Measurements from ENCODE around the gene HOOK1.
"Not testable (repeated sequence)": the region's sequence is repeated elsewhere in the genome, so short reads cannot be mapped to it uniquely, and the experiment has no call there.

HOOK1 gene

DNA sequence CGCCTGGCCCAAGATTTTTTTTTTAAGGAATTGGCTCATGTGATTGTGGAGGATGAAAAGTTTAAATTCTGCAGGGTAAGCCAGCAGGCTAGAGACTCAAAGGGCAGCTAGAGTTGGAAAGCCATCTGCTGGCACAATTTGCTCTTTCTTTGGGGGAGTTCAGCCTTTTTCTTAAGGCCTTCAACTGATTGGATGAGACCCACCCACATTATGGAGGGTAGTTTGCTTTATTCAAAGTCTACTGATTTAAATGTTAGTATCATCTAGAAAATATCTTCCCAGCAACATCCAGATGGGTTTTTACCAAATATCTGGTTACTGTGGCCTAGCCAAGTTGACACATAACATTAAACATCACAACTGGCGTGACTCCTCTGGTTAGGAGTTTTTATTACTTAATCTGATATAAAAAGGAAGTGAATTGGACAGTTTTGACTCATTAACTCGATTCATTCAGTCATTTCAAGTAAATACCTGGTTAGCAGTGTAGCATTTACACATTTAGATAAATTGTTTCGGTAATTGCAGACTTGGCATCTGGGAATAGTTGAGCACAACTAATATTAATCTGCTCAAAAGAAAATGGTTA is 12.4 kb downstream of the HOOK1 start:
- no peak for DNase-seq

DNA sequence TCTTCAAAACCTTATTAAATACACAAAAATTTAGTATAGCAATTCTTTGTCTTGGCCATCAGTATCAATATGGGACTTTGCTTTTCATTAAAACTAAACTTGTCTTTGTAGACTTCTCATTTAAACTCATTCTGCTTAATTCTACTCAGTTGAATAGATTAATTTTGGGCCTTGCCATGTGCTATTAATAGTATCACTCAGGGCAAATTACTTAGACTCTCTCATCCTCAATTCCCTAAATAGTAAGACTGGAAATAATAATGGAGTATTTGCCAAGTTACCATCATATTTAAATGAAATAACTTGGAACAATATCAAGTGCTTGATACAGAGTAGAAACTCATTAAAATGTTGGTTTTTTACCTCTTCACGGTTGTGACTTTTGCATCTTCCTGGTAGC is 13.4 kb downstream of the HOOK1 start:
- no peak for DNase-seq

DNA sequence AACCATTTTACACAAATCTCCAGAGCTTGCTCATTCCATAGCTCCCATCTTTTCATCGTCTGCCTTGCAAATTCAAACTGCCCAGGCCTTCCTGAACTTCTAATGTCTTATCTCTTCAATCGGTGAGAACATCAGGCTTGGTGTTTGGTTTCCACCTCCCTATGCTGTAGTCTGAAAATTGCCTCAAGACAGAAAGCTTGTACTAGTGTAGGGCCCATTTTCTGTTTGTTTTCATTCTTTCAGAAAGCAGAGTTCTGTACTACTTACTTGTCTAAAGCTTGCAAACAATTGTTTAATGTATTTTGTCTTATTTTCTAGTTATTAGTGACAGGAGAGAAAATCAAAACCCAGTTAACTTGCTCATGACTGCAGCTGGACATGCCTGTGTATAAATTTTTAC is 16.8 kb downstream of the HOOK1 start:
- DNase-seq: no peak

DNA sequence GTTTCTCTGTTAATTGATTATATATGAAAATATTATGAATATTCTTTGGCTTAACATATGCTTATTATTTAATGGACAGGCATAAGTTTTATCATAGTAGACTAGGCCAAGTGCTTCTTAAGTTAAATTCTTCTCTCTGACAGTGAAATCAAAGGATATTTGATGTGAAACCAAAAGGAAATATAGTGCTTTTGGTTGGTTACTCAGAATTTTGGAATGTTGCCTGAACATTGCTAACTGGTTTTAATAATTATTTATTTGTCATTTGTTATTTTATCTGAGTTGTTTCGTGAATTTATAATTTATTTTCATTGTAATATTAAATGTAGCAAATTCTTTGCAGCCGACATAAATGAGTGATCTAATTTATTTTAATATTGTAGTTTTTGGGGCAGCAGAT is 18.3 kb downstream of the HOOK1 start:
- DNase-seq: no peak

DNA sequence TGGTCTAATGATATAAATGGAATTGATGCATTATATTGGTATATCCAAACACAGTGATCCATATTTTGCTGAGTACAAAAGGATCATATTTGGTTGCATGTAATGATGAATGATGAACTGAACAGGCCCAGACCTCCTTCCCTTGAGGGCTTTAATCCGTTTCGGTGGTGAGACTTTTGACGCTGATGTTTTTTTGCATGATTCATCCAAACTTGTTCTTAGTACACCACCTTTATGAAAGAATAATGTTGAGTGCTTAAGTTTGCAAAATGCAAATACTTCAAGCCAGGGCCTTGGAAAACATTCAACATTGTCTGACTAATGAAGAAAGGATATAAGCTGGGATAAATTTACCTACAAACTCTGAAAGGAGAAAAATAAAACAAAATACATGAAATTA is 19.2 kb downstream of the HOOK1 start:
- no peak for DNase-seq

DNA sequence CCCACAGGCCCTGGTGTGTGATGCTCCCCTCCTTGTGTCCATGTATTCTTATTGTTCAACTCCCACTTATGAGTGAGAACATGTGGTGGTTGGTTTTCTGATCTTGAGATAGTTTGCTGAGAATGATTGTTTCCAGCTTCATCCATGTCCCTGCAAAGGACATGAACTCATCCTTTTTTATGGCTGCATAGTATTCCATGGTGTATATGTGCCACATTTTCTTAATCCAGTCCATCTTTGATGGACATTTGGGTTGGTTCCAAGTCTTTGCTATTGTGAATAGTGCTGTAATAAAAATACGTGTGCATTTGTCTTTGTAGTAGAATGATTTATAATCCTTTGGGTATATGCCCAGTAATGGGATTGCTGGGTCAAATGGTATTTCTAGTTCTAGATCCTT is 23.1 kb downstream of the HOOK1 start:
- DNase-seq: not testable (repeated sequence)

DNA sequence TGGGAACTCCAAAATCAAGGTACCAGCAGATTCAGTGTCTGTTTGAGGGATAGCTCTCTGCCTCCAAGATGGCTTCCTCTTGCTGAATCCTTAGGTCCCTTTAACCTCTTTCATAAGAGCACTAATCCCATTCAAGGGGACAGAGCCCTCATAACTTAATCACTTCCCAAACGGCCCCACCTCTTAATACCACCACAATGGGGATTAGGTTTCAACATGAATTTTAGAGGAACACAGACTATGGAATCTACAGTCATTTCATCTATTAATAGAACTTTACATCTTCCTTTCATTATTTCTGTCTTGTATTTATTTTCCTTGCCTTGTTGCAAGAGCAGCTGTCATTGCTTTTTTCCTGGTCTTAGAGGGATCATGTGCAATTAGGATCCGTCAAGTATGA is 30.3 kb downstream of the HOOK1 start:
- no peak for DNase-seq

DNA sequence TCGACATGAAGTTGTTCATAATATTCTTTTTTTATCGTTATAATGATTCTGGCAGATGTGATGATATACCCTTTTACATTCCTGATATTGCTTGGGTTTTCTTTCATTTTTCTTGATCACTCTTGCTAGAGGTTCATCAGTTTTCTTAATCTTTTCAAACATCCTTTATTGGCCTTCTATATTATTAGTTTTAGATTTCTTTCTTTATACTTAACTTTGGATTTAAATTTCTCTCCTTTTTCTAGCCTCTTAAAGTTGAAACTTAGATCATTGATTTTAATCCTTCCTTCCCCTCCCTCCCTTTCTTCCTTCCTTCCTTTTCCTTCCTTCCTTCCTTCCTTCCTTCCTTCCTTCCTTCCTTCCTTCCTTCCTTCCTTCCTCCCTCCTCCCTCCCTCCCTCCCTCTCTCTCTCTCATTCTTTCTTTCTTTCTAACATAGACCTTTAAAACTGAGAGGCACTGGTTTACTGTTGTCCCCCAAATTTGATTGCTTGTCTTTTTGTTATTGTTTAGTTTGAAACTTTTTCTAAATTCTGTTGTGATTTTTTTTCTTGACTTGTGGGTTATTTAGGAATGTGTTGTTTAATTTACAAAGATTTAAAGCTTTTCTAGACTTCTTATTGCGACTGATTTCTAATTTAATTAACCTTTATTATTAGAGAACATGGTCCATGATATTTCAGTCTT is 31.6 kb downstream of the HOOK1 start:
- no peak for DNase-seq

DNA sequence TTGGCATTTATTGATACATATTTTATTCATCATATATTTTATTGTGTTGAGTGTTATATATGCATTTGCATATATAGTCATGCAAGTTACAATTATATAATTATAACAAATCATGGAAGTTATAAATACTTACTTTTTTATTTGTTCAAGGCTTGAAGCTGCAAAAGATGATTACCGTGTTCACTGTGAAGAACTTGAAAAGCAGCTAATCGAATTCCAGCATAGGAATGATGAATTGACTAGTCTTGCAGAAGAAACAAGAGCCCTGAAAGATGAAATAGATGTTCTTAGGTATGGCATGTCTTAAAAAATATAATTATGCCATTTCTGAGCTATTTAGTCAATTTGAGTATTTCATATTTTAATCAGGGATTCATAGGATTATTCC is 32.1 kb downstream of the HOOK1 start:
- no peak for DNase-seq

DNA sequence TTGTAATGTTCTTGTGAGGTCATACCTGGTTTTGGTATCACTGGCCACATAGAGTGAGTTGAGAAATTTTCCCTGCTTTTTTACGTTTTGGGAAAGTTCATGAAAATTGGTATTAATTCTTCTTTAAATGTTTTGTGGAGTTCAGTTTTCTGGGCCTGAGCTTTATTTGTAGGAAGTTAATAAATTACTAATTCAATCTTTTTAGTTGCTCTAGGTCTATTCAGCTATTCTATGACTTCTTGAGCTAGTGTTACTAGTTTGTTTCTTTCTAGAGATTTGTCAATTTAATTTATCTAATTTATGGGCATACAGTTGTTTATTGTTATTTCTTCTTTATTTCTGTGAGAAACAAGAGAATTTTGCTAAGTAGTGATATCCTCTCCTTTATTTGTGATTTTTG is 37.4 kb downstream of the HOOK1 start:
- DNase-seq: no peak

DNA sequence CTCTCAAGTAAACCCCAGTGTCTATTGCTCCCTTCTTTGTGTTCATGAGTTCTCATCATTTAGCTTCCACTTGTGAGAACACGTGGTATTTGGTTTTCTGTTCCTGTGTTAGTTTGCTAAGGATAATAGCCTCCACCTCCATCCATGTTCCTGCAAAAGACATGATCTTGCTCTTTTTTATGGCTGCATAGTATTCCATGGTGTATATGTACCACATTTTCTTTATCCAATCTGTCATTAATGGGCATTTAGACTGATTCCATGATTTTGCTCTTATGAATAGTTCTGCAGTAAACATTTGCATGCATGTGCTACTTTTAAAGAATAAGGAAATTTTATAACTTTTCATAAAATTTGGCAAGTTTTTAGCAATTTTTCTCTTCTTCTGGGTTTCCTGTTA is 40.5 kb downstream of the HOOK1 start:
- not testable (repeated sequence) for DNase-seq

DNA sequence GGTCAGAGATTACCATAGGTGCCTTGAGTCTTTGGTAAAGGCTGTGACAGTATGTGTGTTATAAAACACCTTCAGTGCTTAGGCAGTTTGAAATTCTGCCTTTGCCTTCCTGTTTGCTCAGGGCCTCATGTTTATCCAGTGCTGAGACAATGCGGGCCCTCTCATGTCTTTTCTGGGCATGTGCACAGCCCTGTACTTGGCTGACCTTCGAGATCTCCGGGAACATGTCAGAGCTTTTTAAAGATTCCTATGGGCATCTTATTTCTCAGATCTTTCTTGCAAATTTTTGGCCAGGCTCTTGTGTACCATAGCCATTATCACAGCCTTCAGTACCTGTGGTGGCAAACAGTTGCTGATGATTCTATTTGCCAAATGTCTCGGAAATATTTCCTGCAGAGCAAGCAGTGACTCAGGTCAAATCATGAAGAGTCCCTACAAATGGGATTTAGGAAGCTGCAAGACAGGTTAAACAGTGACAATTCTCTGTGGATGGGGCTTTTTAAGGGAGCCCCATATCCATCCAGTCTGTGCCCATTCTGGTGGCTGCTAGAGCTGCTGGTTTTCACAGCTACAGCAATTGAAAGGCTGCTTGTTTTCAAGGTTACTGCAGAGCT is 42.1 kb downstream of the HOOK1 start:
- DNase-seq: no peak

DNA sequence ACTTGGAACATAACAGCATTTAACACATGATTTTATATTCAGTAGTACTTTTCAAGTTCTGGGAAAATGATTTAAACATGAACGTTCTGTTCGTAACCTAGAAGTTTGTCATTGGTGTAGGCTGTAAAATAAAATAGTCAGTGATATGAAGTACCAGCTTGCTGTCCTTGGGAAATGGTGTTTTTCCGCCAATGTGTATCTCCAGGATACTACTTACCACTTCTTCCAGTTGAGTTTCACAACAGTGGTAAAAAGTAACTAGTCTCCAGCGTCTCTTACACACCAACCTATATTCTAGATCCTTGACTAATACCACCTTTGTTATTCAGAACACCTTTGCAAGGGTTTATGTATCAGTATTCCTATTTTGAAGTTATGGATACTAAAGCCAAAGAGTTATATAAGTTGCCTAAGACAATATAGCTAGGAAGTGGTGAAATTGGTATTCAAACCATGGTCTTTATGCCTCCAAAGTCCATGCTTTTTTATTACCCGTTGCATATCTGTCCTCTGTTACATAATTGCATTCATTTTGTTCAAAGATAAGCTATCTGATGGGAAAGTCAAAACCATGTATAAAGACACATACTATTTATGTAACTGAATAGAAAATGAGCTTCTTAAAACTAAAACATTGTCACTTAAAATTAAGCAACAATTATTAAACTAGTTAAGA is 43.1 kb downstream of the HOOK1 start:
- DNase-seq: no peak

DNA sequence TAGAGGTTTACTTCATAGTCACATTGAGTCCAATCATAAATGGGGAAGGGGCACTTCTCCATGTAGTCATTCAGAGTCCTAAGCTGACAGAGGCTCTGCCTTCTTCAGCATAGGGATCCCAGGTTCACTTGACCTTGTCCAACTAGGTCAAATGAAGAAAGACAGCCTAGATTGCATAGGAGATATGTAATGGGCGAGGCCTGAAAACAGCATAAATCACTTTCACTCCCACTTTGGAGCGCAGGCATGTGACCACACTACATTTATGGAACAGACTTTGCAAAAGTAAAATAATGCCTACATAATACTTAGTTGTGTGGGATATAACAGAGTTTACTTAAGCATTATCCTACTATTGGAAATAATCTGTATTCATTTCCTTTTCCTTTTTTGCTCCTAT is 51.7 kb downstream of the HOOK1 start:
- DNase-seq: no peak

DNA sequence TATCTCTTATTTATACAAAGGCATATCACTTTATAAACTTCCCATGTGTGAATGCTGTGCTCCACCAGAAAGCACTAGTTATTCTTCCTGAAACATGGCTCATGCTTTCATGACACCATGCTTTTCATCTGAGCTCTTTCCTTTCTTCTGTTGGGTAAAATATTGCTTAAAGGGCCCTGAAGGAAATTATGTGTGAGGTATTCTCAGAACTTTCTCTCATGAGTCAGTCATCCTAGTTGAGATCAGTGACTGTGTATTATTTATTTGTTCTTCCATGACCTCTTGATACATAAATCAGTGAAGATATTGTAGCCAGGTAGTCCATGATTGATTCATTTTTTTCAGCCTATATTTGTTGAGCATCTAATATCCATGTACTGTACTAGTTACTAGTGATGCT is 57.0 kb downstream of the HOOK1 start:
- DNase-seq: no peak

DNA sequence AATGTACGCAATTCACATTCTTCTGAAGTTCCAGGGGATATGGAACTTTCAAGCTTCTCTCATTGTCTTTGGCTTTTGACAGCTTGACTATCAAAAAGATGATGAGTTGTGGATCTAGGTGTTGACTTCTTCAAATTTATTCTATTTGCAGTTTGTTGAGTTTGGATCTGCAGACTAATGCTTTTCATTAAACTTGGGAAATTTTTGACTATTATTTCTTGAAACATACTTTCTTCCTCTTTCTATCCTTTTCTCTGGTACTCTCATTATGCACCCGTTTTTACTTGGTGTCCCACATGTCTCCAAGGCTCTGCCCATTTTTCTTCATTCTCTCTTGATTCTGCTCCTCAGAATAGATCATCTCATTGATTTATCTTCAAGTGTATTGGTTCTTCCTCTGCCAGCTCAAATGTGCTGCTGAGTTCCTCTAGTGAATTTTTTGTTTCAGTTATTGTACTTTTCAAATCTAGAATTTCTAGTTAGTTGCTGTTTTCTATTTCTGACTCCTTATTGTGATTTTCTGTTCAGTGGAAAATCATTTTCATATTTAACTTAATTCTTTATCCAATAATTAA is 62.4 kb downstream of the HOOK1 start:
- DNase-seq: no peak

DNA sequence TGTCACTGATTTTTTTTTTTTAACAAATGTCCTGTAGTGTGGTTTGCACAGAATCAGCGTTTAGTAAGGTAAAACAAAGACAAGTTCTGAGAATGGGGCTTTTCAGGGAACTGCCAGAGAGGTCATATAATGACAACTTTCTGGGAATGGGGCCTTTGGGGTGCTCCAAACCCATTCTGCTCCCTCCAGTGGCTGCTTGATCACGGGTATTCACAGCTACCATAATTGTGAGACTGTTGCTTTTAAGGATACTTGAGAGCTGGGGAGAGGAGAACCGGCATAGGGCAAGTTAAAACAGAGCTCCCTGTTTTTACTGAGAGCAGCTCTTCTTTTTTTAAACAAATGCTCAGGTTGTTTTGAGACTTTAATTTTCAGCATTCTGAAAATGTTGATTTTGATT is 63.6 kb downstream of the HOOK1 start:
- no peak for DNase-seq

DNA sequence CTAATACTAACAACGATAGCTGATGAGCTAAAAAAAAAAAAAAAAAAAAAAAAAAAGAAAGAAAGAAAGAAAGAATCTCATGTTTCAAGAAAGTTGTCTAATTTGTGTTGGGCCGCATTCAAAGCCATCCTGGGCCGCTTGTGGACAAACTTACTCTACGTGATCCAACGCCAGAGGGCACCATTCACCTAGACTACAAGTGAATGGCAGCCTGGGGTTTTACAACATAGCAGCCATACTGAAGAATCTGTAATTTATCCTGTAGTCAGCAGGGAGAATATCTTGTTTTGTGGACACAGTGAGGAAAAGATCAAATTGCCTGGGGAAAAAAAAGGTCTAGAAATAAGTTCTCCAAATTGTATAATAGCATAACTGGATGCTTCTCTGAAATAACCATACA is 64.8 kb downstream of the HOOK1 start:
- no peak for DNase-seq

DNA sequence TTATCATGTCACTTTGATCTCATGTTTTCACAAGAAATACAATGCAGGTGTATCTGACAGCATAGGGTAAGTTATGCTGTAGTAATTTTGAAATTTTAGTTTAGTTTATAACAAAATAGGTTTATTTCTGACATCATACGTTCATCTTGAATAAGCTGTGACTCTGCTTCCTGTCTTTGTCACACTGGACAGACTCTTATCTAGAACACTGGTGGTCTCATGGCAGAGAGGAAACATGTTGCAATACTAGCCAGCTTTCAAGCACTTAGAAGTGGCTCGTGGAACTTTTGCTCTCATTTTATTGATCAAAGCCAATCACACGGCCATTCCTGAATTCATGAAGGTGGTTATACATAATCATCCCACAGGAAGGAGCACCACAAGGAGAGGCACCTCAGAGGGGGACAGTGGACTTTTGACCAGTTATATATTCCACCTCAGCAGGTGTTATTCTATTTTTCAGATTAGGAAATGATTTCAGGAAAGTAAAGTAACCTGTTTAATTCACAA is 65.3 kb downstream of the HOOK1 start:
- no peak for DNase-seq

DNA sequence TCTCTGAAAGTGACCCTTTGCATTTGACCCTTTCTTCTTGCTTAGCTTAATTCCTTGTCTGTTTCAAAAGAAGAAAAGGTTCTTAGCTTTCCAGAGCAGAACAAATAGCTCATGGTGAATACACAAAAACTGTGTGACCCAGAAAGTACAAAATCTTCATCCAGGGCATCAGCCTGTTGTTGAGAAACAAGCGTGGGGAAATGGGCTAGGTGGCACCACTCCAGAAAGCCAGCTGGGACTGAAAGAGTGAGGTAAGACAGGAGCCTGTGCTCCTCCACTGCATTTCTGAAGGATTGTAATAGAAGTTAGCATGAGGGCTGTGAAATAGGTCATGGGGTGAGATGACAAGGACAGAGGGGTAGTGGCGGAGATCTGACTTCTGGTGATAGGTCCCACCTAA is 66.0 kb downstream of the HOOK1 start:
- no peak for DNase-seq

DNA sequence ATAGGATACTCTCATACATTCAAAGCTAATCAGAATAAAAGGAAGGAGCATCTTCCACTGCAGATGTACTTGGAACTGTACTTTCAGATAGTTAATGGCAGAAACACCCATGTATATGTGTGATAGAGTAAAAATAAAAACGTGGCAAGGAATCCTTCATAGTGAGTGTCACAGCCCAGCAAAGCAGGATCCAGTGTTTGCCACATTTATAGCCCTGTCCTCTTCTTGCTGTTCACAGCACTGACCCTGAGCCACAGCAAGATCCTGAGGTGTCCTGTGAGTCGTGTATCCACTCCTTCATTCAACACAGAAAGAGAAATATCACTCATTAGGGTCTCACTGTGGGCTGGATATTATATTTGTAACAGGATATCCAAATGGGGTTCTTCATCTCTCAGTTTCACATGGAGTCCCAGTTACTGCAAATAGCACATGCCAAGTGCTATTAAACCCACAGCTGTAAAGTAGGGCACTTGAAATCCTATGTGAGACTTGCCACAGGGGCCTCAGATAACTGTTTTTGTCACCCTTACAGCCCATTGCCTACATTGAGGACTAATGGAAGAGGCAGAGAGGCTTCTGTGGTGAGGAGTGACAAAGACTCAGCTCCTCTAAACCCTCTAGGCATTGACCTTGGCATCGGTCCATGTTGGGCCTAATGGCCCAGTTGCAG is 70.5 kb downstream of the HOOK1 start:
- DNase-seq: no peak

DNA sequence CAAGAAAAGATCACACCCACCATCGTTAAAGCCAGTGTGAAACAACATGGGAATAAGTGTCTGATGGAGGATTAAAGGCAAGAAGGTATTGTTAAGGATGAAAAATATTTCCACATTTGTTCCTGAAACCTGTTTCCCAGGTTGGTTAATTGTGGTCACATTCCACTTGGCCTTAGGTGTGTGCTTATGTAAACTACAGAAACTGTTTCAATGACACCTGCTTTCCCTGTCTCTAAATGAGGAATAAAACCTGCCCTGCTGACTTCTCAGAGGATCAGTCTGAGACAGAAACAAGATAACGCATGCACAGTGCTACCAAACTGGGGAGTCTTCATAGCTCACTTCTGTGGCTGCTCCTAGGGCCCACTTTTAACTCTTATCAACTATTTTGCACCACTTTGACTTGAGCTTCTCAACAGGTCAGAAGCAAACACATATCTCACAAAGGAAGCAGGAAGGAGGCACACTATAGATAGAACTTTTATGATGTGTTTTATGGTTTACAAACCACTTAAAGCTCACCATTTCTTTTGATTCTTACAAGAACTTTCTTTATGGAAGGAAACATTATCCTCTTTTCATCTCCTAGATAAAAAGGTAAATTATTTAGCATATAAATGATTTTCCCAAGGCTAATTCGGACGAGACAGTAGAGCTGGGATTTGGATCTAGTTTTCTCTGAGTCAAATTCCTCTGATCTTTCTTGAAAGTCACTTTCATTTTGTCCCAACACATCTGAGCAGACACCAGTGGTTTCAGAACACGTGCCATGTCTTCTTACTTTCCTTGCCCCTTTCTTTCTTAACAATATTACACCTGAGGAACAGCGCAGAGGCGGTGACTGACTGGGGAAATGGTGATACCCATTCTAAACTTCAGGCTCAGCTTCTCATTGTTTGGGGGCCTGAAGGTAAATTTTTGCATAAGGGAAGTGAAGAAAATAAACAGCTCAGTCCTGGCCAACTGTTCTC is 78.4 kb downstream of the HOOK1 start:
- DNase-seq: no peak

Data from Kasumi-1 (cell line).